WTC11 (cell line): ENCODE measurements around the gene FAM236A. TPM values are rescaled to one million over a fixed set of nuclear protein-coding genes. Genes with fewer than 3 reads are reported as not detected.
"Not testable (repeated sequence)": the region's sequence is repeated elsewhere in the genome, so short reads cannot be mapped to it uniquely, and the experiment has no call there.

Experiments
- ATAC-seq: fragments of 200-7000 bp; cut with Tn5 transposase; 2 replicates; pipeline ENCODE4 v1.10.0; 2021; ENCODE audit warnings: mild to moderate bottlenecking, moderate library complexity
- Bru-seq: library from RNA; stranded (reverse); fragments of 400-500 nt; gene quantifications from one replicate; lab custom pipeline; 2021; lab: Mats Ljungman, UMichigan
- CTCF ChIA-PET: fragments of 300-600 bp; sonication (Branson Sonifier 250); formaldehyde crosslinking; loops from one replicate; lab custom pipeline; 2021; ENCODE audit warnings: antibody characterized with exemption; lab: Charles Lee
- POLR2A ChIA-PET: fragments of 350-600 bp; sonication (Branson Sonifier 250); formaldehyde crosslinking; loops from one replicate; lab custom pipeline; 2021; ENCODE audit warnings: antibody characterized with exemption; lab: Charles Lee
- DNase-seq: peaks from one replicate; pipeline ENCODE4 v3.0.0; 2021; ENCODE audit warnings: low spot score
- H3K27ac Mint-ChIP-seq: 2 replicates; pipeline ENCODE4 v1.8.0; 2021; ENCODE audit warnings: mixed read lengths
- H3K27me3 Mint-ChIP-seq: 2 replicates; pipeline ENCODE4 v1.8.0; 2021; ENCODE audit warnings: low read depth, mild to moderate bottlenecking, moderate library complexity, mixed read lengths
- H3K36me3 Mint-ChIP-seq: 2 replicates; pipeline ENCODE4 v1.8.0; 2021; ENCODE audit warnings: mixed read lengths
- H3K4me1 Mint-ChIP-seq: 2 replicates; pipeline ENCODE4 v1.8.0; 2022; ENCODE audit warnings: mixed read lengths
- H3K4me3 Mint-ChIP-seq: 2 replicates; pipeline ENCODE4 v1.8.0; 2021; ENCODE audit warnings: mild to moderate bottlenecking, moderate library complexity, mixed read lengths
- H3K9me3 Mint-ChIP-seq: 2 replicates; pipeline ENCODE4 v1.8.0; 2021; ENCODE audit warnings: mixed read lengths
- long read RNA-seq, 3 experiments: library from RNA in 1 of 3; library from capped mRNA in 1 of 3; library from polyadenylated mRNA in 1 of 3; unstranded in 2 of 3; stranded (forward) in 1 of 3; transcript quantifications; one replicate each; pipeline ENCODE4 v2.0.0, GENCODE V29; 2021
- total RNA-seq: library from RNA; stranded (reverse); gene quantifications from 3 replicates; pipeline ENCODE4 v1.2.3, GENCODE V29; 2021

The FAM236A gene
- total RNA-seq (not detected in 3 replicates), Bru-seq, nascent RNA (not detected)
- long read RNA-seq, experiment 1 = 0 reads
- long read RNA-seq, experiment 2 = 0 reads
- long read RNA-seq, experiment 3 = 0 reads

GRCh38 chrX:72937906-72938305 is at the start of gene FAM236A:
TSS of gene FAM236A (plus strand) at chrX:72938206. CDS start at chrX:72938263, 57 bp downstream.
- POLR2A ChIA-PET, DNase-seq, H3K4me1 Mint-ChIP-seq, H3K27ac Mint-ChIP-seq, H3K4me3 Mint-ChIP-seq, H3K27me3 Mint-ChIP-seq, ATAC-seq, CTCF ChIA-PET, H3K36me3 Mint-ChIP-seq, H3K9me3 Mint-ChIP-seq: not testable (repeated sequence)

- DNase-seq, H3K4me1 Mint-ChIP-seq, POLR2A ChIA-PET, H3K36me3 Mint-ChIP-seq, CTCF ChIA-PET, H3K27me3 Mint-ChIP-seq, H3K4me3 Mint-ChIP-seq, H3K27ac Mint-ChIP-seq, H3K9me3 Mint-ChIP-seq: not testable (repeated sequence)
- peak; percentile 87 for ATAC-seq
These were observed 48.3 kb upstream of the FAM236A start for GRCh38 chrX:72889740-72890139.

GRCh38 chrX:72912315-72912714 is 25.7 kb upstream of the FAM236A start, which contains the start of gene FAM236C:
TSS of gene FAM236C (plus strand) at chrX:72912615. CDS start at chrX:72912715, 100 bp downstream.
- H3K9me3 Mint-ChIP-seq, CTCF ChIA-PET, H3K27ac Mint-ChIP-seq, H3K4me3 Mint-ChIP-seq, H3K36me3 Mint-ChIP-seq, POLR2A ChIA-PET, ATAC-seq, H3K4me1 Mint-ChIP-seq, DNase-seq, H3K27me3 Mint-ChIP-seq: not testable (repeated sequence)

GRCh38 chrX:72916096-72916495 is 21.9 kb upstream of the FAM236A start:
- H3K36me3 Mint-ChIP-seq, H3K4me1 Mint-ChIP-seq, H3K4me3 Mint-ChIP-seq, DNase-seq, CTCF ChIA-PET, H3K27ac Mint-ChIP-seq, POLR2A ChIA-PET, H3K27me3 Mint-ChIP-seq, ATAC-seq, H3K9me3 Mint-ChIP-seq: not testable (repeated sequence)

- H3K27me3 Mint-ChIP-seq, H3K9me3 Mint-ChIP-seq, H3K4me1 Mint-ChIP-seq, H3K27ac Mint-ChIP-seq, H3K36me3 Mint-ChIP-seq, ATAC-seq, CTCF ChIA-PET, POLR2A ChIA-PET, DNase-seq, H3K4me3 Mint-ChIP-seq: not testable (repeated sequence)
These were observed 5.7 kb upstream of the FAM236A start for GRCh38 chrX:72932283-72932682.

- POLR2A ChIA-PET, H3K27ac Mint-ChIP-seq, CTCF ChIA-PET, ATAC-seq, H3K36me3 Mint-ChIP-seq, H3K4me3 Mint-ChIP-seq, DNase-seq, H3K9me3 Mint-ChIP-seq, H3K27me3 Mint-ChIP-seq, H3K4me1 Mint-ChIP-seq: not testable (repeated sequence)
These were observed 1.6 kb upstream of the FAM236A start for GRCh38 chrX:72936455-72936854.

GRCh38 chrX:72936882-72937455 is 1.0 kb upstream of the FAM236A start:
- H3K36me3 Mint-ChIP-seq, DNase-seq, H3K4me3 Mint-ChIP-seq, H3K9me3 Mint-ChIP-seq, H3K27me3 Mint-ChIP-seq, H3K4me1 Mint-ChIP-seq, ATAC-seq, H3K27ac Mint-ChIP-seq, CTCF ChIA-PET, POLR2A ChIA-PET: not testable (repeated sequence)

- H3K4me1 Mint-ChIP-seq, ATAC-seq, POLR2A ChIA-PET, H3K9me3 Mint-ChIP-seq, CTCF ChIA-PET, H3K4me3 Mint-ChIP-seq, DNase-seq, H3K27ac Mint-ChIP-seq, H3K36me3 Mint-ChIP-seq, H3K27me3 Mint-ChIP-seq: not testable (repeated sequence)
These were observed 4.3 kb downstream of the FAM236A start for GRCh38 chrX:72942272-72942671.

GRCh38 chrX:72943035-72943818 is 5.2 kb downstream of the FAM236A start:
- H3K9me3 Mint-ChIP-seq, H3K27ac Mint-ChIP-seq, H3K4me3 Mint-ChIP-seq, POLR2A ChIA-PET, H3K27me3 Mint-ChIP-seq, DNase-seq, CTCF ChIA-PET, H3K36me3 Mint-ChIP-seq, H3K4me1 Mint-ChIP-seq: not testable (repeated sequence)
- peak; percentile 73 for ATAC-seq

GRCh38 chrX:72943819-72944169 is 5.8 kb downstream of the FAM236A start, which contains the start of gene DMRTC1:
TSS of gene DMRTC1 (minus strand) at chrX:72943837. CDS start at chrX:72875694, 68,143 bp downstream.
- H3K27ac Mint-ChIP-seq, H3K4me3 Mint-ChIP-seq, H3K4me1 Mint-ChIP-seq, CTCF ChIA-PET, DNase-seq, H3K36me3 Mint-ChIP-seq, POLR2A ChIA-PET, H3K9me3 Mint-ChIP-seq, H3K27me3 Mint-ChIP-seq: not testable (repeated sequence)
- ATAC-seq = peak; percentile 88

GRCh38 chrX:72959971-72960370 is 22.0 kb downstream of the FAM236A start:
- H3K9me3 Mint-ChIP-seq, DNase-seq, CTCF ChIA-PET, H3K4me3 Mint-ChIP-seq, H3K27ac Mint-ChIP-seq, POLR2A ChIA-PET, H3K36me3 Mint-ChIP-seq, H3K4me1 Mint-ChIP-seq, H3K27me3 Mint-ChIP-seq: not testable (repeated sequence)
- peak; percentile 65 for ATAC-seq

- H3K9me3 Mint-ChIP-seq, H3K4me1 Mint-ChIP-seq, H3K27ac Mint-ChIP-seq, H3K27me3 Mint-ChIP-seq, CTCF ChIA-PET, DNase-seq, H3K36me3 Mint-ChIP-seq, POLR2A ChIA-PET, H3K4me3 Mint-ChIP-seq, ATAC-seq: not testable (repeated sequence)
These were observed 33.9 kb downstream of the FAM236A start for GRCh38 chrX:72971859-72972258.
